GM10847 (cell line): ENCODE data around the gene DCBLD1.

Source experiments
- POLR2A ChIP-seq: IDR thresholded peaks from 2 replicates; pipeline ENCODE4 v1.6.1; 2011; ENCODE audit not compliant: insufficient read length; ENCODE audit errors: extremely low read depth

Gene DCBLD1

DNA sequence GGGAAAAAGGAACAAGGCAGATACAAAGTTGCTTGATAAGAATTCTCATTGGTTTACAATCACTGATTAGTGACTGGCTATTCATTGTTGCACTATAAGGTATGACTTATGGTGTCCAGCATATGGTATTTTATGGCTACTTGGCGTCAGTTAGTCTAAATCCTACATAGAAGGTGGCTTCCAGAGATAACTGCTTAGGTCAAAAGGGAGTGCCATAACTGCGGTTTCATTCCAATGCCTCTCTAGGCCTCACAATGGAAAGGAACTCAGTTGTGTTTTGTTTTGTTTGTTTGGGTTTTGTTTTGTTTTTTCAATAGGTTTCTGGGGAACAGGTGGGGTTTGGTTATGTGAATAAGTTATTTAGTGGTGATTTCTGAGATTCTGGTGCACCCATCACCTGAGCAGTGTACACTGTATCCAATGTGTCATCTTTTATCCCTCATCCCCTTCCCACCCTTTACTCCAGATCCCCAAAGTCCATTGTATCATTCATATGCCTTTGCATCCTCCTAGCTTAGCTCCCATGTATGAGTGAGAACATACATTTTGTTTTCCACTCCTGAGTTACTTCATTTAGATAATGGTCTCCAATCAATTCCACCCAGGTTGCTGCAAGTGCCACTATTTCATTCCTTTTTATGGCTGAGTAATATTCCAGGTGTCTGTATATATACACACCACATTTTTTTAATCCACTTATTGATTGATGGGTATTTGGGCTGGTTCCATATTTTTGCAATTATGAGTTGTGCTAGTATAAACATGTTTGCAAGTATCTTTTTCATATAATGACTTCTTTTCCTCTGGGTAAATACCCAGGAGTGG is 112.8 kb downstream of the DCBLD1 start:
- TF ChIP-seq POLR2A: no peak

DNA sequence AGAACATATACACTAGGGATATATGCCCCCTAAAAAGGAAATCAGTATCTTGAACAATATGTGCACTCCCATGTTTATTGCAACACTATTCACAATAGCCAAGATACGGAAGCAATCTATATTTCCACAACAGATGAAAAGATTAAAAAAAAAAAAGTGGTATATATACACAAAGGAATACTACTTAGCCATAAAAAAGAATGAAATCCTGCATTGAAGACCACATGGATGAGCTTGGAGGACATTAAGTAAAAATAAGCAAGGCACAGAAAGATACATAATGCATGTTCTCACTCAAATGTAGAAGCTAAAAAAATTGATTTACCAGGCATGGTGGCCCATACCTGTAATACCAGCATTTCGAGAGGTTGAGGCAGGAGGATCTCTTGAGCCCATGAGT is 115.3 kb downstream of the DCBLD1 start:
- no peak for TF ChIP-seq POLR2A
